ENCODE results near the gene ABCA1.
"Not testable (repeated sequence)": the region's sequence is repeated elsewhere in the genome, so short reads cannot be mapped to it uniquely, and the experiment has no call there.

The ABCA1 gene

GRCh38 chr9:104906441-104907277 lies 21.3 kb downstream of the ABCA1 start:
- no peak for DNase-seq (ENCODE audit: low read depth)

- no peak for DNase-seq (ENCODE audit: low read depth)
Observed at GRCh38 chr9:104905931-104906330, 22.0 kb downstream of the ABCA1 start.

DNA sequence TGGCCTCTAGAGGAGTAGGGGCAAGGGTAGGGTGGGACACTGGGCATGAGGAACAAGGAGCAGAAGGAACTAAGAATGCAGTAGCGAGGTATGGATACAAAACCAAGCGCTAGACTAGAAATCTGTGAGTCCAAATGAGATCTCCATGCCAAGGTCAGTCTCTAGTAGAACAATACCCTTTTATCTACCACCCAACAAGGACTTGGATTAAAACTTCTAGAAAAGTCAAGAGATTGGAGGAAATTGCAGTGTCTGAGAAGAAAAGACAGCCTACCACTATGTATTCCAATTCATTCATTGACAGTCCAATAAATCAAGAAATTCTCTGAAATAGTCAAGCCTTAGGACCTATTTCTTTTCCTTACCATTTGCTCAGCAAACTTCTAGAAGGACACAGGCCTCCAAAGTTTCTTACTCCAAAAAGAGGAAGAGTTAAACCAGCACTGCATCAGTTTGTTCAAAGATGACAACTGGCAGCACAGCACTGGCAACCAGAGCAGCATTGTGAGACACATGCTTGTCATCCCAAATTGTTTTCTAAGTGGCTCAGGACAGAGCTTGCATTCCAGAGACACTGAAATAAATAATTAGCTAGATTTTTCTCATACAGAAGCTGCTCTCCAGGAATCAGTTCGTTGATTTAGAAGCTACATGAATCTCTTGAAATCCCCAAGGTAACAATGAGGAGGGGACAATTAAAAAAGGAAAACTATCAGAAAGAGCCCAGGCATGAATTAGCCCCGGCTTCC lies 22.6 kb downstream of the ABCA1 start:
- no peak for DNase-seq (ENCODE audit: low read depth)

DNA sequence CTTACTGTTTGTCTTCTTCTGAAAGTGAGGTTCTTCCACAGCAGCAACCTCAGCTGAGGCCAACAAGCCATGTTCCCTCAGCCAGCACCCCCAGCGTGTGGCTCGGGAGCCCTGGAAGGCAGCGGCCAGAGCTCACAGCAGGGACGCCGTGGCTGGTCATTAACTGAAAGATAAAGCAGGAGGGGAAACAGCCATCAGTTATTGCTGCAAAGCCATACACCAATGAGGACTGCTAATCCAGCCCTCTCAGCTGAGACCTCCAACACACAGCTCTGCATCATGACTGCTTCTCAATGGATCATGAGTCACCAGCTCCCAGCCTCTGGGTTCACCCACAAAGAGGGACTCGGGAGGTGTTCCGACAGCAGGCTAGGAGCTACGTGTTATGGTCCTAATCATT lies 24.3 kb downstream of the ABCA1 start:
- DNase-seq (ENCODE audit: low read depth) = no peak

- DNase-seq (ENCODE audit: low read depth) = no peak
Observed at GRCh38 chr9:104900871-104901270, 27.1 kb downstream of the ABCA1 start.

DNA sequence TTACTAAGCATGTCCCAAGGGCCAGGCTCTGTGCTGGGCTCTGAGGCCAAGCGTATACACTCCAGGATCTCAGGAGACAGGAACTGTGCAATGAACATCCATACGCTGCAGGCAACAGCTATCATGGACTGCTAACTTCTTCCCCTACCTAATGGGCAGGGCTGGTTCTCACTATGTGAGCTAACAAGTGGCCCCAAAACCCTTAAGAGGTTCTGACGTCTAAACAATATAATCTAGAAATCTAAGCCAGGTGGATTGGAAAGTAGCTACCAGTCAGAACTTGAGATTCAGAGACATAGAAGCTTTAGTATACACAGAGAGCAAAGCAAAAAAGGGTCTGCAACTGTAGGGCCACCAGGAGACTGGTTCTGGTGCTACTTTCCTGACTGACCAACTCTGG lies 27.6 kb downstream of the ABCA1 start:
- no peak for DNase-seq (ENCODE audit: low read depth)

GRCh38 chr9:104899759-104900247 lies 28.2 kb downstream of the ABCA1 start:
- DNase-seq (ENCODE audit: low read depth) = no peak

DNA sequence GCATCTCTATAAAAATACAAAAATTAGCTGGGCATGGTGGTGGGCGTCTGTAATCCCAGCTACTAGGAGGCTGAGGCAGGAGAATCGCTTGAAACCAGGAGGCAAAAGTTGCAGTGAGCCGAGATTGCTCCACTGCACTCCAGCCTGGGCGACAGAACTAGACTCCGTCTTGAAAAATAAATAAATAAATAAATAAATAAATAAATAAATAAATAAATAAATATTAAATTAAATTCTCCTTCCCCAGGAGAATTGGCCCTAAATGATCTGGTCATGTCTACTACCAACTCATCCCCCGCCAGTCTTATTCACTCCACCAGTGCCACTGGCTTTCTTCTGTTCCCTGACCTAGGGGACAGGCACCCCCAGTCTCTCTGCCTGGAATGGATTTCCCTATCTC lies 29.6 kb downstream of the ABCA1 start:
- DNase-seq (ENCODE audit: low read depth) = not testable (repeated sequence)

- DNase-seq (ENCODE audit: low read depth) = no peak
Observed at GRCh38 chr9:104896131-104896530, 31.8 kb downstream of the ABCA1 start.

- no peak for DNase-seq (ENCODE audit: low read depth)
Observed at GRCh38 chr9:104895572-104895971, 32.4 kb downstream of the ABCA1 start.

- no peak for DNase-seq (ENCODE audit: low read depth)
Observed at GRCh38 chr9:104892701-104893100, 35.3 kb downstream of the ABCA1 start.

DNA sequence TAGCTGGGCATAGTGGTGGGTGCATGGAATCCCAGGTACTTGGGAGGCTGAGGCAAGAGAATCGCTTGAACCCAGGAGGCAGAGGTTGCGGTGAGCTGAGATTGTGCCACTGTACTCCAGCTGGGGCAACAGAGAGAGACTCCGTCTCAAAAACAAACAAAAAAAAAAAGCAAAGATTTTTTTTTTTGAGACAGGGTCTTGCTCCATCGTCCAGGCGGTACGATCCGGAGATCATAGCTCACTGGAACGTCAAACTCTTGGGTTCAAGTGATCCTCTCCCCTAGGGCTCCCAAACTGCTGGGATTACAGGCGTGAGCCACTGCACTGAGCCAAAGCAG lies 37.6 kb downstream of the ABCA1 start:
- DNase-seq (ENCODE audit: low read depth) = no peak

DNA sequence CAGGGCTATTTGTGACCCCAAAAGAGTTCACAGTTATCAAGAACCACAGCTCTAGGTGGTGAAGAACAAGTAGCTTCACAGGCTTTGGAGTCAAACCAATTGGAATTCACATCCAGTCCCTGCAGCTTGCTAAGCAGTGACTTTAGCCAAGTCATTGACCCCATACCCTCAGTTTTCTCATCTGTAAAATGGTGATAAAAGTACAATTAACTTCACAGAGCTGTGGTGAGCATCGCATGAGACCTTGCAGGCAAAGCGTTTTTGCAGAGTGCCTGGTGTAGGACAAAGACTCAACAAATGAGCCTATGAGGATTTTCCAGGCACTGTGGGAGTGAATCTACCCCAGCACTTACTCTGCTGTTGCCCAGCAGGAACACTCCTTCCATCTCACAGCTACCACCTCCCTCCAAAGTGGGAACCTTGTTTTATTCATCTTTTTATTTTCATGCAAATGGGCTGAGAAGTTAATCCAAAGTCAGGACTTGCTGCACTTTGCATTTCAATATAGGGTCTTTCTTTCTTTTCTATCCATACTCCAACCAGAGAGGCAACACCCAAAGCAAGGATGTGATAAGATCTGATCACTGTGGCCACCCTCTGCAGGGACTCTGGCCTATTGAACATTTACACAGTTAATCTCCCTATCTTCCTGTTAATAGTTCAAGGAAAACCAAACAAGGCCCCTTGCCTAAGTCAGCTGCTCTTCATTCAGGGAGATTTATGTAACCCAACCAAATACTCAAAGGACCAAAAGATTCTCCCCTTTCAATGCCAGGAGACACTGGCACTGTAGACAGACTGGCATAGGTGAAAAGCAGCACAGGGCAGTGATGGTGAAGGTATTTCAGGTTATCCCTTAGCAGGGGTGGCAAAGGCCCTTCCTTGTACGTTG lies 41.9 kb downstream of the ABCA1 start:
- DNase-seq (ENCODE audit: low read depth) = no peak

DNA sequence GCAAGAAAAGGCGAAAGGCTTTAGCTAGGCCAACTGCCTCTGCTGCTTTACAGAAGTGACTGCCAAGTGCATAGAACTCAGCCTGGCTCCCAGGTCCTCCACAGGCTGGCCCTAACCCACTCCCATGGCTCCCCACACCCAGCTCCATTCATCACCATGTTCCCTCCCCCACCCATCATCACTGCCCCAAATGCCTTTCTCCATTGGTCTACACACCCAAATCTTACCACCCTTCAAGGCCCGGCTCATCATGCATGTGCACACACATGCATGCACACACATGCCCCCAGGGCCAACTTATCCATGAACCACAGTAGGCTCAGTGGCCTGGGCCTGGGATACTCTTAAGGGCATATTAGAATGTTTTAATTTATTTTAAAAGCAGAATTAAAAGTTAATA lies 44.8 kb downstream of the ABCA1 start:
- DNase-seq (ENCODE audit: low read depth) = no peak

DNA sequence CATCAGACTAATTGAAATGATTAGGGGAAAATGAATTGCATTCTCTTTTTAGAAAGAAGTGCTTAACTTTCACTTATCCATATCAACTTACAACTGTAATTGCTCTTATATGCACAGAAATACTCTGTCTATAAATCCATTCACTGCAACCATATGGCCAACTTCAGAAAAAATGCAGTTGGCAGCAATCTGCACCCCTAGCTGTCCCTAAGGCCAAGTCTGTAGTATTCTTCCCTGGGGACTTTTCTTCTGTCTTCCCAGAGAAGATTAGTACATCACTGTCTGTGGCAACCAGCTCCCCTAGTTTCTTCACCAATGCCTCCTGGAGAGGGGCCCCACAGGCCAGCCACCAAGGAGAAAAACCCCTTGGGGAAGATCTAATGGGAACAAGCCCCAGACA lies 45.4 kb downstream of the ABCA1 start:
- DNase-seq (ENCODE audit: low read depth) = no peak

DNA sequence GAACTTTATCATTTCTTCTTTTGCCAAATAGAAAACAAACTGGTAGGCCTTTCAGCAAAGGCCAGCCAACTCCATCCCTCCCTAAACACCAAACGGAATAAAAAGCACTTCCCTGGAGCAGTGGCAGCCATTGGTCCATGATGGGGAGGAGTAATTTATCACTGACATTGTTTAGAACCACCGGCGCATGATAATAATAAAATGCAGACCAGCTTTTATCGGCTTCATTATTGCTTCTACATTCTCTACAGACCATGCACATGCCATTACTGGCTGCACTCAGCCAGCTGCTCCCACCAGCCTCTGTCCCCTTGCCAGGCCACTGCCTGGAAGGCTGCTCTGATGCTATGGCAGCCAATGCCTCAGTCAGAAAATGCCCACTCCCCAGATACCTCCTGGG lies 45.9 kb downstream of the ABCA1 start:
- DNase-seq (ENCODE audit: low read depth) = no peak

- no peak for DNase-seq (ENCODE audit: low read depth)
Observed at GRCh38 chr9:104879555-104880309, 48.2 kb downstream of the ABCA1 start.

- no peak for DNase-seq (ENCODE audit: low read depth)
Observed at GRCh38 chr9:104876587-104876986, 51.4 kb downstream of the ABCA1 start.

DNA sequence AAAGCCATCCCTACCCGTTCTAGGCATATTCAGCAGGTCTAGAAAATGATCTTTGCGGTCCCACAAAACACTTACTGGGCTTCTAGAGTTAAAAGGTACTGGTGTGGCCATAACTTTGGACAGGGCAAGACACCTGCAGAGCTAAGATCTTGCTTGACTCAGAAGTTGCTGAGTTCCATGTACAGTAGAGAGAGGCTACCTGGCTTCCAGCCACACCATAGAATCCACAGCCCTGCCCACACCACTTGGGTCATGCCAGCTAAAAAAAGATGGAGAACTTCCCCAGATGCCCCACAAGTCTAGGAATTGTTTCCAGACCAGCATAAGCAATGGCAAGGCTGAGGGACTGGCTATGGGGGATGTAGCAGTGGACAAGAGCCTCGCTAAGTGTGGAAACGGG lies 52.1 kb downstream of the ABCA1 start:
- DNase-seq (ENCODE audit: low read depth) = no peak

GRCh38 chr9:104875320-104875719 lies 52.6 kb downstream of the ABCA1 start:
- no peak for DNase-seq (ENCODE audit: low read depth)

DNA sequence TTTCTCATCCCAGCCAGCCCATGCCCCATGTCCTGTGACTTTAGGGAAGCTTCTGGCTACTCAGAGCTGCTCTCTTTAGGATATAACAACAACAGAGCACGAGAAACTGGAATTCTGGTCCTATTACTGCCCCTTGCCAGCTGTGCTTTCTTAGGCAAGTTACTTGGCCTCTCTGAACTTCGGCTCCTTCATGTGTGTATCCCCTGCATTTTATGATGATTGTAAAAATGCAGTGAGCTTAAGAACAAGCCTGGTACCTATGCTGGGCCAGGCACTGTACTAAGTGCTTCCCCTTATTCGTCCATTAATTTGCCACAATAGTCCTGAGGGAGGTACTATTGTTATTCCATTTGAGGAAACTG lies 54.5 kb downstream of the ABCA1 start:
- no peak for DNase-seq (ENCODE audit: low read depth)

Measured in HS-27A (cell line).